Hepatocyte (in vitro differentiated cells): ENCODE measurements around the gene HCAR1.

Experiments used
- EZH2 ChIP-seq: fragments of 200-600 bp; sonication (generic); IDR thresholded peaks from 2 replicates; pipeline ENCODE4 v1.6.1; 2016; ENCODE audit warnings: antibody characterized with exemption, mild to moderate bottlenecking, borderline replicate concordance
- EZH2phosphoT487 ChIP-seq: fragments of 200-600 bp; sonication (generic); IDR thresholded peaks from one replicate; pipeline ENCODE4 v1.6.1; 2018; ENCODE audit warnings: antibody characterized with exemption, mild to moderate bottlenecking, low read depth, moderate library complexity; ENCODE audit not compliant: unreplicated experiment, severe bottlenecking
- TF ChIP-seq, protein P1 (sequence below): fragments of 200-600 bp; sonication (generic); IDR thresholded peaks from 2 replicates; pipeline ENCODE4 v1.5.1; 2016; ENCODE audit warnings: antibody characterized with exemption, mild to moderate bottlenecking; ENCODE audit not compliant: poor library complexity

- TF ChIP-seq, protein P1, sequence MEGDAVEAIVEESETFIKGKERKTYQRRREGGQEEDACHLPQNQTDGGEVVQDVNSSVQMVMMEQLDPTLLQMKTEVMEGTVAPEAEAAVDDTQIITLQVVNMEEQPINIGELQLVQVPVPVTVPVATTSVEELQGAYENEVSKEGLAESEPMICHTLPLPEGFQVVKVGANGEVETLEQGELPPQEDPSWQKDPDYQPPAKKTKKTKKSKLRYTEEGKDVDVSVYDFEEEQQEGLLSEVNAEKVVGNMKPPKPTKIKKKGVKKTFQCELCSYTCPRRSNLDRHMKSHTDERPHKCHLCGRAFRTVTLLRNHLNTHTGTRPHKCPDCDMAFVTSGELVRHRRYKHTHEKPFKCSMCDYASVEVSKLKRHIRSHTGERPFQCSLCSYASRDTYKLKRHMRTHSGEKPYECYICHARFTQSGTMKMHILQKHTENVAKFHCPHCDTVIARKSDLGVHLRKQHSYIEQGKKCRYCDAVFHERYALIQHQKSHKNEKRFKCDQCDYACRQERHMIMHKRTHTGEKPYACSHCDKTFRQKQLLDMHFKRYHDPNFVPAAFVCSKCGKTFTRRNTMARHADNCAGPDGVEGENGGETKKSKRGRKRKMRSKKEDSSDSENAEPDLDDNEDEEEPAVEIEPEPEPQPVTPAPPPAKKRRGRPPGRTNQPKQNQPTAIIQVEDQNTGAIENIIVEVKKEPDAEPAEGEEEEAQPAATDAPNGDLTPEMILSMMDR, result no peak
- TF ChIP-seq EZH2 (no peak), EZH2phosphoT487 (no peak)
Measured at GRCh38 chr12:122688291-122688690, 42.4 kb downstream of the HCAR1 start.
